NCI-H345 (cell line): ENCODE data around the gene DNAJC17.
A peak's percentile ranks its signal among the peaks of the same experiment; 100 is the strongest.

ENCODE experiments used
- DNase-seq: peaks from one replicate; lab custom pipeline; 2025; lab: John Stamatoyannopoulos, UW

The DNAJC17 gene

GRCh38 chr15:40830884-40831283 is 23.6 kb upstream of the DNAJC17 start:
- DNase-seq: peak; percentile 96

GRCh38 chr15:40829115-40829514 is 21.8 kb upstream of the DNAJC17 start:
- DNase-seq: no peak

- no peak for DNase-seq
These were observed 21.3 kb upstream of the DNAJC17 start, which contains the start of gene PPP1R14D for GRCh38 chr15:40828447-40829036. PPP1R14D (minus strand) TSS chr15:40828708; CDS start chr15:40828641, 67 bp downstream.

- no peak for DNase-seq
These were observed 19.3 kb upstream of the DNAJC17 start for GRCh38 chr15:40826423-40827075.

- no peak for DNase-seq
These were observed 18.6 kb upstream of the DNAJC17 start for GRCh38 chr15:40825661-40826422.

- DNase-seq: peak; percentile 25
These were observed 16.5 kb upstream of the DNAJC17 start for GRCh38 chr15:40823572-40824343.

GRCh38 chr15:40821195-40821594 is 13.9 kb upstream of the DNAJC17 start:
- DNase-seq: no peak

- no peak for DNase-seq
These were observed 11.8 kb upstream of the DNAJC17 start for GRCh38 chr15:40819048-40819447.

GRCh38 chr15:40815042-40815698 is 7.9 kb upstream of the DNAJC17 start:
- DNase-seq: no peak

- DNase-seq: no peak
These were observed 5.6 kb upstream of the DNAJC17 start for GRCh38 chr15:40812721-40813425.

- no peak for DNase-seq
These were observed 1.7 kb upstream of the DNAJC17 start for GRCh38 chr15:40808861-40809450.

GRCh38 chr15:40807888-40808461 is 702 bp upstream of the DNAJC17 start:
- no peak for DNase-seq

- DNase-seq: no peak
These were observed 623 bp downstream of the DNAJC17 start for GRCh38 chr15:40806672-40807027.

- no peak for DNase-seq
These were observed 3.6 kb downstream of the DNAJC17 start for GRCh38 chr15:40803688-40804087.

- DNase-seq: no peak
These were observed 4.2 kb downstream of the DNAJC17 start for GRCh38 chr15:40803076-40803475.

- DNase-seq: no peak
These were observed 7.8 kb downstream of the DNAJC17 start for GRCh38 chr15:40799523-40799922.

- no peak for DNase-seq
These were observed 10.8 kb downstream of the DNAJC17 start for GRCh38 chr15:40796512-40796911.

- DNase-seq: no peak
These were observed 11.2 kb downstream of the DNAJC17 start for GRCh38 chr15:40796041-40796440.

GRCh38 chr15:40793216-40793989 is 13.9 kb downstream of the DNAJC17 start:
- DNase-seq: peak; percentile 35

- DNase-seq: no peak
These were observed 14.9 kb downstream of the DNAJC17 start for GRCh38 chr15:40792394-40792793.
